ENCODE results near the gene STK38.

GRCh38 chr6:36479256-36479655, 68.0 kb downstream of the STK38 start:
- TF ChIP-seq ZNF280B (CRISPR knock-in tag; IDR thresholded peaks at IDR 0.05; ENCODE audit: borderline replicate concordance) (no peak), ZNF451 (CRISPR knock-in tag; IDR thresholded peaks at IDR 0.05) (no peak), ZNF232 (CRISPR knock-in tag; IDR thresholded peaks at IDR 0.05; ENCODE audit: borderline replicate concordance) (no peak), POLR2A (IDR thresholded peaks at IDR 0.05; ENCODE audit: insufficient read depth in 1 of 2, low read depth in 2 of 2, low read length in 2 of 2) (no peak), ISX (CRISPR knock-in tag; conservative IDR thresholded peaks at IDR 0.05) (no peak), NFE2L2 (IDR thresholded peaks at IDR 0.05; ENCODE audit: low read length) (no peak), SUZ12 (IDR thresholded peaks at IDR 0.05; ENCODE audit: low read depth, low read length) (no peak), ZNF468 (CRISPR knock-in tag; IDR thresholded peaks at IDR 0.05) (no peak)
- TF ChIP-seq, protein P1, sequence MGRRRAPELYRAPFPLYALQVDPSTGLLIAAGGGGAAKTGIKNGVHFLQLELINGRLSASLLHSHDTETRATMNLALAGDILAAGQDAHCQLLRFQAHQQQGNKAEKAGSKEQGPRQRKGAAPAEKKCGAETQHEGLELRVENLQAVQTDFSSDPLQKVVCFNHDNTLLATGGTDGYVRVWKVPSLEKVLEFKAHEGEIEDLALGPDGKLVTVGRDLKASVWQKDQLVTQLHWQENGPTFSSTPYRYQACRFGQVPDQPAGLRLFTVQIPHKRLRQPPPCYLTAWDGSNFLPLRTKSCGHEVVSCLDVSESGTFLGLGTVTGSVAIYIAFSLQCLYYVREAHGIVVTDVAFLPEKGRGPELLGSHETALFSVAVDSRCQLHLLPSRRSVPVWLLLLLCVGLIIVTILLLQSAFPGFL (CRISPR knock-in tag; IDR thresholded peaks at IDR 0.05): no peak
- TF ChIP-seq, protein P2, sequence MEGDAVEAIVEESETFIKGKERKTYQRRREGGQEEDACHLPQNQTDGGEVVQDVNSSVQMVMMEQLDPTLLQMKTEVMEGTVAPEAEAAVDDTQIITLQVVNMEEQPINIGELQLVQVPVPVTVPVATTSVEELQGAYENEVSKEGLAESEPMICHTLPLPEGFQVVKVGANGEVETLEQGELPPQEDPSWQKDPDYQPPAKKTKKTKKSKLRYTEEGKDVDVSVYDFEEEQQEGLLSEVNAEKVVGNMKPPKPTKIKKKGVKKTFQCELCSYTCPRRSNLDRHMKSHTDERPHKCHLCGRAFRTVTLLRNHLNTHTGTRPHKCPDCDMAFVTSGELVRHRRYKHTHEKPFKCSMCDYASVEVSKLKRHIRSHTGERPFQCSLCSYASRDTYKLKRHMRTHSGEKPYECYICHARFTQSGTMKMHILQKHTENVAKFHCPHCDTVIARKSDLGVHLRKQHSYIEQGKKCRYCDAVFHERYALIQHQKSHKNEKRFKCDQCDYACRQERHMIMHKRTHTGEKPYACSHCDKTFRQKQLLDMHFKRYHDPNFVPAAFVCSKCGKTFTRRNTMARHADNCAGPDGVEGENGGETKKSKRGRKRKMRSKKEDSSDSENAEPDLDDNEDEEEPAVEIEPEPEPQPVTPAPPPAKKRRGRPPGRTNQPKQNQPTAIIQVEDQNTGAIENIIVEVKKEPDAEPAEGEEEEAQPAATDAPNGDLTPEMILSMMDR (CRISPR knock-in tag; IDR thresholded peaks at IDR 0.05): no peak
